OCI-LY7 (cell line): ENCODE data around the gene TSPAN31. TPM values are rescaled to one million over a fixed set of nuclear protein-coding genes. Genes with fewer than 3 reads are reported as not detected.

Experiments used
- BruUV-seq: library from RNA; stranded (reverse); fragments of 400-500 nt; replicated peaks from 2 replicates; lab custom pipeline; 2021; lab: Mats Ljungman, UMichigan
- CTCF ChIA-PET: fragments of 300-600 bp; sonication (Branson Sonifier 250); formaldehyde crosslinking; loops from one replicate; lab custom pipeline; 2022; ENCODE audit warnings: antibody characterized with exemption; ENCODE audit not compliant: unreplicated experiment; lab: Charles Lee
- POLR2A ChIA-PET: fragments of 300-600 bp; sonication (Branson Sonifier 250); formaldehyde crosslinking; loops from one replicate; lab custom pipeline; 2022; ENCODE audit warnings: antibody characterized with exemption; lab: Charles Lee
- DNase-seq: peaks from one replicate; pipeline ENCODE4 v3.0.0-alpha.2; 2015; ENCODE audit warnings: low spot score
- H2AFZ ChIP-seq: fragments of 200-600 bp; sonication (generic), shearing (Covaris generic); 2 replicates; pipeline ENCODE4 v1.6.1; 2014; ENCODE audit warnings: mild to moderate bottlenecking, antibody characterized with exemption, low read length, moderate library complexity
- H3K27ac ChIP-seq: fragments of 200-600 bp; sonication (generic); 2 replicates; pipeline ENCODE4 v1.5.1; 2014; ENCODE audit warnings: mixed run types, low read depth, mild to moderate bottlenecking, moderate library complexity, low read length, inconsistent platforms; ENCODE audit not compliant: poor library complexity, severe bottlenecking
- H3K36me3 ChIP-seq: fragments of 200-600 bp; sonication (generic); 2 replicates; pipeline ENCODE4 v1.6.1; 2014; ENCODE audit warnings: mild to moderate bottlenecking, antibody characterized with exemption, low read length, moderate library complexity, mixed read lengths; ENCODE audit not compliant: insufficient read depth
- H3K4me1 ChIP-seq: fragments of 200-600 bp; sonication (generic); 2 replicates; pipeline ENCODE4 v1.5.1; 2014; ENCODE audit warnings: mild to moderate bottlenecking, low read length; ENCODE audit not compliant: insufficient read depth, poor library complexity, severe bottlenecking
- H3K4me2 ChIP-seq: fragments of 200-600 bp; sonication (generic); 2 replicates; pipeline ENCODE4 v1.6.1; 2014; ENCODE audit warnings: mild to moderate bottlenecking, low read length
- H3K4me3 ChIP-seq: fragments of 200-600 bp; sonication (generic); 2 replicates; pipeline ENCODE4 v1.5.1; 2014; ENCODE audit warnings: mild to moderate bottlenecking, low read depth, low read length; ENCODE audit not compliant: poor library complexity, severe bottlenecking
- H3K79me2 ChIP-seq: fragments of 200-600 bp; sonication (generic); 2 replicates; pipeline ENCODE4 v1.6.1; 2016; ENCODE audit warnings: low read depth, mild to moderate bottlenecking, low read length, moderate library complexity, mixed read lengths; ENCODE audit not compliant: insufficient read depth
- H3K9me2 ChIP-seq: fragments of 200-600 bp; sonication (generic); 2 replicates; pipeline ENCODE4 v1.6.1; 2016; ENCODE audit warnings: mild to moderate bottlenecking, low read length, mixed read lengths; ENCODE audit not compliant: insufficient read depth
- H3K9me3 ChIP-seq: fragments of 200-600 bp; sonication (generic); 2 replicates; pipeline ENCODE4 v1.6.1; 2014; ENCODE audit warnings: mild to moderate bottlenecking, mixed run types, low read length, mixed read lengths
- H4K20me1 ChIP-seq: fragments of 200-600 bp; sonication (generic); 2 replicates; pipeline ENCODE4 v1.6.1; 2014; ENCODE audit warnings: mild to moderate bottlenecking, antibody characterized with exemption, low read length, moderate library complexity, mixed read lengths; ENCODE audit not compliant: insufficient read depth
- EZH2phosphoT487 ChIP-seq: fragments of 200-600 bp; sonication (generic); IDR thresholded peaks from 2 replicates; pipeline ENCODE4 v1.6.1; 2018; ENCODE audit warnings: low read depth, borderline replicate concordance, mild to moderate bottlenecking, mixed run types, antibody characterized with exemption, low read length, moderate library complexity, mixed read lengths
- intact Hi-C: fragments of 100-400 bp; cut with micrococcal nuclease; formaldehyde crosslinking; loops from one replicate; pipeline ENCODE4 v1.10.0; 2022; ENCODE audit not compliant: unreplicated experiment
- total RNA-seq, 2 experiments: library from RNA; depleted of rRNA in 1 of 2; stranded (reverse); fragments of >200 nt in 1 of 2; shearing (Covaris generic) in 1 of 2; gene quantifications; 2 replicates each; pipeline ENCODE4 v1.2.3, GENCODE V29; 2014 to 2022
- TF ChIP-seq, protein P1 (sequence below): fragments of 200-600 bp; sonication (generic); conservative IDR thresholded peaks from 2 replicates; pipeline ENCODE4 v1.5.1; 2014; ENCODE audit warnings: mild to moderate bottlenecking, antibody characterized with exemption, low read length, moderate library complexity, mixed read lengths

TSPAN31 gene
- total RNA-seq, 2 experiments from 2014 or later = 2.4 to 6.4 TPM

DNA sequence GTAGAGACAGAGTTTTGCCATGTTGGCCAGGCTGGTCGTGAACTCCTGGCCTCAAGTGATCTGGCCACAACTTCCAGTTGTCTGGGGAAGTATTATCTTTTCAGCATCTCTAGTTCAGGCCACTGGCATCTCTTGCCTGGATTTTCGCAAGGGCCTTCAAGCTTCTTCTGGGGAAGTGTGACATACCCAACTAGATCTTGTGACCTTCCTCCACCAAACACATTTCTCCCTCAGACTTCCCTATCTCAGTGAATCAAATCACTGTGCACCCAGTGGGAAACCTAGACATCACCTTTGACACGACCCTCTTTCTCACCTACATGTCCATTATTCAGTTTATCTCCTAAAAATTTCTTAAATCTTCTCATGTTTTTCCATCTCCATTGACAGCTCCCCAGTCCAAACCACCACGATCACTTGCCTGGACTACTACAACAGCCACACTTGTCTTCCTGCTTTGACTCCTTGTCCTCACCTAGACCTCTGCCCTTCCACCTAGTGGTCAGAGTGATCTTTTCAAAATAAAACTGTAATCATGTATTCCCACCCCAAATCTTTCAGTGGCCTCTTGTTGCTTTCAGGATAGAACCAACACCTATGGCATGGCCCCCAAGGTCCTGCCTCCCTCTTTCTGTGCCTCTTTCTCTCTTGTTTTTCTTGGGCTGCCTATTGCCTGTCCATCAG is 30.9 kb downstream of the TSPAN31 start:
- no peak overlapping the region for H3K4me2 ChIP-seq
- peaks cover 9% of the 10 kb centered on the region; the same call in 1 of the 2 replicates for H3K79me2 ChIP-seq
- peak; percentile 44 for DNase-seq
- TF ChIP-seq, protein P1, sequence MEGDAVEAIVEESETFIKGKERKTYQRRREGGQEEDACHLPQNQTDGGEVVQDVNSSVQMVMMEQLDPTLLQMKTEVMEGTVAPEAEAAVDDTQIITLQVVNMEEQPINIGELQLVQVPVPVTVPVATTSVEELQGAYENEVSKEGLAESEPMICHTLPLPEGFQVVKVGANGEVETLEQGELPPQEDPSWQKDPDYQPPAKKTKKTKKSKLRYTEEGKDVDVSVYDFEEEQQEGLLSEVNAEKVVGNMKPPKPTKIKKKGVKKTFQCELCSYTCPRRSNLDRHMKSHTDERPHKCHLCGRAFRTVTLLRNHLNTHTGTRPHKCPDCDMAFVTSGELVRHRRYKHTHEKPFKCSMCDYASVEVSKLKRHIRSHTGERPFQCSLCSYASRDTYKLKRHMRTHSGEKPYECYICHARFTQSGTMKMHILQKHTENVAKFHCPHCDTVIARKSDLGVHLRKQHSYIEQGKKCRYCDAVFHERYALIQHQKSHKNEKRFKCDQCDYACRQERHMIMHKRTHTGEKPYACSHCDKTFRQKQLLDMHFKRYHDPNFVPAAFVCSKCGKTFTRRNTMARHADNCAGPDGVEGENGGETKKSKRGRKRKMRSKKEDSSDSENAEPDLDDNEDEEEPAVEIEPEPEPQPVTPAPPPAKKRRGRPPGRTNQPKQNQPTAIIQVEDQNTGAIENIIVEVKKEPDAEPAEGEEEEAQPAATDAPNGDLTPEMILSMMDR = peak; percentile 67
- no peak for TF ChIP-seq EZH2phosphoT487
- H2AFZ ChIP-seq = no peak overlapping the region
- H3K9me2 ChIP-seq = no peaks in the 10 kb centered on the region
- intact Hi-C loops = no loop called here
- H4K20me1 ChIP-seq = no peaks in the 10 kb centered on the region
- ChIA-PET CTCF (no interaction called here), POLR2A (interaction anchor here (0.8 kb wide), 1 partner anchor 19 kb away, joined by 4 read pairs; no protein-coding TSS in a partner anchor)
- no TSS peak for BruUV-seq
- no peak overlapping the region for H3K27ac ChIP-seq
- H3K4me1 ChIP-seq = peaks cover 22% of the 10 kb centered on the region
- no peak overlapping the region for H3K4me3 ChIP-seq
- peaks cover 2% of the 10 kb centered on the region; the same call in 1 of the 2 replicates for H3K36me3 ChIP-seq
- H3K9me3 ChIP-seq = no peaks in the 10 kb centered on the region

DNA sequence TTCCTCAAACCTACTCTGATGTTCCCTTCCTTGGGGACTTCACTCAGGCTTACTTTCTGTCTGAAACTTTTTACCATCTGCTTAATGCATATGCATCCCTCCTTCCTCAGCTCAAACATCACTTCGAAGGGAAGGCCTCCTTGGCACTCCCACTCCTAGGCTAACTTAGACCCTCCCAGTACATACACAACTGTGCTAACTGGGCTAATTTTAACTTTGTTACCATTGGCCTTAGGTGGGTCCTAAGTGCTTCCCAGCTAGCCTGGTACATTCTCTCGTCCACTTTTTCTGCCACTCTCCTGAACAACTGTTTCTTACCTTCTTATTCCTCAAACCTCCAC is 31.4 kb downstream of the TSPAN31 start:
- Histone ChIP-seq H3K4me3 (no peak overlapping the region), H3K36me3 (no peaks in the 10 kb centered on the region), H3K9me3 (no peaks in the 10 kb centered on the region), H4K20me1 (no peaks in the 10 kb centered on the region), H2AFZ (no peak overlapping the region), H3K4me2 (no peak overlapping the region), H3K27ac (no peak overlapping the region), H3K4me1 (peaks cover 19% of the 10 kb centered on the region), H3K79me2 (peaks cover 4% of the 10 kb centered on the region; the same call in 1 of the 2 replicates), H3K9me2 (no peaks in the 10 kb centered on the region)
- no TSS peak for BruUV-seq
- CTCF ChIA-PET = no interaction called here
- DNase-seq = no peak
- intact Hi-C loops = no loop called here
- POLR2A ChIA-PET = no interaction called here
- TF ChIP-seq EZH2phosphoT487 = no peak
- TF ChIP-seq, protein P1 = 0 out of 2 replicates have a peak, but pooled peaks have one; percentile 10

- Histone ChIP-seq H3K4me1 (peaks cover 28% of the 10 kb centered on the region), H3K79me2 (no peaks in the 10 kb centered on the region), H2AFZ (no peak overlapping the region), H3K27ac (no peak overlapping the region), H3K9me2 (no peaks in the 10 kb centered on the region), H4K20me1 (no peaks in the 10 kb centered on the region), H3K4me2 (no peak overlapping the region), H3K4me3 (no peak overlapping the region), H3K9me3 (no peaks in the 10 kb centered on the region), H3K36me3 (no peaks in the 10 kb centered on the region)
- no TSS peak for BruUV-seq
- intact Hi-C loops = no loop called here
- no peak for DNase-seq
- CTCF ChIA-PET = no interaction called here
- POLR2A ChIA-PET = no interaction called here
- TF ChIP-seq EZH2phosphoT487 = no peak
- TF ChIP-seq, protein P1 = no peak
These were observed 32.5 kb downstream of the TSPAN31 start for GRCh38 chr12:57777367-57777766.
